Renal cortical epithelial cell (primary cell): Measurements from ENCODE around the gene MED26. TPM values are rescaled to one million over a fixed set of nuclear protein-coding genes. Genes with fewer than 3 reads are reported as not detected.

Experiments
- DNase-seq: peaks from one replicate; pipeline ENCODE4 v3.0.0-alpha.2; 2011; ENCODE audit warnings: low read depth
- total RNA-seq: library from RNA; depleted of rRNA; stranded (reverse); fragments of >200 nt; gene quantifications from 2 replicates; pipeline ENCODE4 v1.2.3, GENCODE V29; 2014

The MED26 gene
- total RNA-seq, 1 donor from 2014 or later = 6.9 TPM

- no peak for DNase-seq
Measured at GRCh38 chr19:16613841-16614240, 14.2 kb downstream of the MED26 start.

DNA sequence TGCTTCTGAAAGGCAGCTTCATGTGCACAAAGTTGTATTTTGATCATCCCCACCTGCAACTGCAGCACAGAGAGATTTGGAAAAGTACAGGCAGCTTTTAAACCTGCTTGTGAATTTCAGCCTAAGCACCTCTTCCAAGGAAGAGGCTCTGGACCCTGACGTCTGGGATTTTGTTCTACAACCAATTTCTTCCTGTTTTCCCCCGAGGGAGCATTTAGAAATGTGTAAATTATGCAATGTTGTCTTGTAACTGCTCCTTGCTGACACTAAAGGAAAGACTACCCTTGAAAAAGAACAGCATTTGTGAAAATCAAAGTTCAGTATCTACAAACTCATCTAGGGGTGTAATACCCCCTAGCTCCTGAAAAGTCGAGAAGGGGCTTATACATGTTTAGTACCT lies 15.4 kb downstream of the MED26 start:
- DNase-seq = no peak

- DNase-seq = no peak
Measured at GRCh38 chr19:16611121-16611520, 16.9 kb downstream of the MED26 start.

- no peak for DNase-seq
Measured at GRCh38 chr19:16609511-16610200, 18.3 kb downstream of the MED26 start.

DNA sequence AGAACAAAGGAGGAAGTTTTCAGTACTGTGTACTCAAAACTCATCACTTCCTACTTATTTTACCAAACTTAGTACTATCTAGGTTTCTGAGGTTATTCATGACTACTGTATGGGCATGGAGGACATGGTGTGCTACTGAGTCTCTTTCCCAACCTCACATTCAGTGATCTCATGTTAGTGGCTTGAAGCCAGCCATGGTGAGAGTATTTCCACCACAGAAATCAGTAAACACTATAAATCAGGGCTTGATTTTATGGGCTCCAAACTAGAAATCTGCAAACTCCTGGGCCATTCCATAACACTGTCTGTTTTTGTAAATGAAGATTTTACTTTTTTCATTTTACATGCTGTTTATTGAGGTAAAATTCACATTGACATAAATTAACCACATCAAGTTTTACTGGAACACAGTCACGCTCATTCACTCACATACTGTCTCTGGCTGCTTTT lies 19.7 kb downstream of the MED26 start:
- peak; percentile 82 for DNase-seq

- DNase-seq = no peak
Measured at GRCh38 chr19:16607819-16608218, 20.2 kb downstream of the MED26 start.

- no peak for DNase-seq
Measured at GRCh38 chr19:16605553-16605994, 22.4 kb downstream of the MED26 start.

- DNase-seq = no peak
Measured at GRCh38 chr19:16605115-16605514, 22.9 kb downstream of the MED26 start.

GRCh38 chr19:16604615-16605014 lies 23.4 kb downstream of the MED26 start:
- no peak for DNase-seq

- no peak for DNase-seq
Measured at GRCh38 chr19:16603090-16603489, 24.9 kb downstream of the MED26 start.

DNA sequence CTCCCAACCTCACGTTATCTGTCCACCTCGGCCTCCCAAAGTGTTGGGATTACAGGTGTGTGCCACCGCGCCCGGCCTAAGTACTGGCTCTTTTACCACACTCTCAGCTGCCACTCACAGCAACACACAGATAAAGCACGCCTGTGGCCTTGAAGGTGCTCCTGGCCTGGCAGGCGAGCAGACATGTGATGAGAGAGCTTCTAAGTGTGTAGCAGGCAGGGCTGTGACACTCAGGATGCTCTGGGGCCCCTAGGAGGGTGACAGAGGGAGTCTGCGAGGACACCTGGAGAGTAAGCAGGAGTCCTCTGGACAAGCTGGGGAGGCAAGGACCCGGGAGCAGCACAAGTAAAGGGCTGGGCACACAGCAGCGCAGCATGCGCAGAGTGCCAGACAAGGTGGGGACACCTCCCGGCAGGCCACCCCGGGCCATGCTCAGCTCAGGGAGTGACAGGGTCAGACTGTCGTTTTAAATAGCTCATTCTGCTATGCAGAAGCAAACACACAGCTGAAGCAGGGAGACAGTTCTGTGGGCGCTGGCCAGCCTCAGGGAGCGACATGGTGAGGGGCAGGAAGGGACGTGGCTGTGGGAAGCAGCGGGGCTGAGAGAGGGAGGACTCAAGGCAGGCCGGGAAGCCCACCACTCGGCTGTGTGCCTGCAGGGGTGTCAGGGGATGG lies 26.5 kb downstream of the MED26 start:
- no peak for DNase-seq

GRCh38 chr19:16600824-16601223 lies 27.2 kb downstream of the MED26 start:
- DNase-seq = no peak

- DNase-seq = no peak
Measured at GRCh38 chr19:16599655-16600346, 28.2 kb downstream of the MED26 start.

DNA sequence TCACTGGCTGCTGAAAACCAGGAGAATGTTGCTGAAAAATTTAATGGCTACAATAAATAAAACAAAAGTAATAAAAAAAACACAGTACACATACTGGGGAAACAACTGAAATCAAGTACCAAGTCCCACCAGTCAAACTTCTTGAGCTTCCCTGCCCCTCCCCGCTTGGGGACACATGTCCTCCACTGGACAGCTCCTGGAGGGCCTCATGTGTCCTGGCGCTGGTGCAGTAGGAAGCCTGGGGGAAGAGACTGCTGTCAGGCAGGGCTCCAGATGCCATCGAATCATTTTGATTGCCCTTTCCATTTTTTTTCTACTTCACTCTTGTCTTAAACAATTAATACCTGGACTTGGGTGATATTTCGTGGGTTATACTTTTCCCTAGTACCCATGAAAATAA lies 29.2 kb downstream of the MED26 start:
- no peak for DNase-seq

- no peak for DNase-seq
Measured at GRCh38 chr19:16596399-16596798, 31.6 kb downstream of the MED26 start.

DNA sequence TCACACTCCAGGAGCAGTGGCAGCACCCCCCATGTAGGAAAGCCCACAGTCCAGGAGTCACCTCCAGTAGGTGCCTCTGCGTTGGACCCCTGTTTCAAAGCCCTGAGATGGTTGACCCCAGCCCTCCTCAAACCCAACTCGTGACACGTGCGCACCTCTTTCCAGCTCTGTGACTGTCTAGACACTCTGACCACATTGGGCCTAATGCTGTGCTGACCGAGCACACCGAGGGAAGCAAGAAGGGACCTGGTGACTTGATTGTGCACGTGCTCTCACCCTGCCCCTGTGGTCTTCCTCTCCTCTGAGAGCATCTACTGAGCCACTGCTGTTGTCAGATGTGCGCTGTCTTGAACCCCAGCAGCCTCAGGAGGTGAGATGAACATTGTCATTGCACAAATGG lies 32.9 kb downstream of the MED26 start:
- DNase-seq = no peak

GRCh38 chr19:16594681-16595091 lies 33.3 kb downstream of the MED26 start:
- DNase-seq = no peak

DNA sequence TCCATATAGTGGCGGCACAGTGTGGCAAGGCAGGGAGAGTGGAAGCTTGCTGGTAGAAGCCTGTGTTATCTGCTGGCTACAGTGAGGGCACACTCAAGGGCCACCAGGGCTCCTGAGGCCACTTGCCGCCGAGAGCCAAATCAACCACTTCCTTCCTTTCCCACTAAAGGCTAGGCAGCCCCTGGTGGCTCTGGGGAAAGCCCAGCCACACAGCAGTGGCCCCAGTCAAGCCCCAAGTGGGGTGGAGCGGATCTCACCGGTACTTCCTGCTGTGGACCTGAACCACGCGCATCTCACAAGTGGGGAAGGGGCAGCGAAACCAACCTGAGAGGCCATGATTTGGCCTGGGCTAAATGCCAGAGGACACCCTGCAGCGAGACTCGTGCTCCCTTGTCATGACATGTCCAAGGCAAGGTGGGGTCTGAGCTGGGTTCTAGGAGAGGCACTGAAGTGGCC lies 33.8 kb downstream of the MED26 start:
- DNase-seq = no peak

DNA sequence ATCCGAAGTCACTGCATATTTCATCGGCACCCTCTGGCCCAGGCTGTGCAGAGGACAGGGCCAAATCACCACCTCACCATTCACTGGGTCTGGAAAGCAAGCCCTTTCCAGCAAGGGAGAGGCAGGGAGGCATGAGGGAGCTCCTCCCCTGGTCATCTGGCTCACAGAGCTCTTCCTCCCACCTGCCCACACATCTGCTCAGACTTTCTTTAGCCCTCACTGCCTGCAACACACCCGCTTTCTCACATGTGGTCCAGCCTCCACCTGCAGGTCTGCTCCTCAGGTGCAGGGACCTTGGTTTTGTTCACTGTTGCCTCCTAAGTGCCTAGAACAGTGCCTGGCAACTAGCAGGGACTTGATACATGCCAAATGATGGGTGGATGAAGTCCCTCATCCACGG lies 34.8 kb downstream of the MED26 start:
- DNase-seq = no peak

- no peak for DNase-seq
Measured at GRCh38 chr19:16591803-16592556, 36.0 kb downstream of the MED26 start.

DNA sequence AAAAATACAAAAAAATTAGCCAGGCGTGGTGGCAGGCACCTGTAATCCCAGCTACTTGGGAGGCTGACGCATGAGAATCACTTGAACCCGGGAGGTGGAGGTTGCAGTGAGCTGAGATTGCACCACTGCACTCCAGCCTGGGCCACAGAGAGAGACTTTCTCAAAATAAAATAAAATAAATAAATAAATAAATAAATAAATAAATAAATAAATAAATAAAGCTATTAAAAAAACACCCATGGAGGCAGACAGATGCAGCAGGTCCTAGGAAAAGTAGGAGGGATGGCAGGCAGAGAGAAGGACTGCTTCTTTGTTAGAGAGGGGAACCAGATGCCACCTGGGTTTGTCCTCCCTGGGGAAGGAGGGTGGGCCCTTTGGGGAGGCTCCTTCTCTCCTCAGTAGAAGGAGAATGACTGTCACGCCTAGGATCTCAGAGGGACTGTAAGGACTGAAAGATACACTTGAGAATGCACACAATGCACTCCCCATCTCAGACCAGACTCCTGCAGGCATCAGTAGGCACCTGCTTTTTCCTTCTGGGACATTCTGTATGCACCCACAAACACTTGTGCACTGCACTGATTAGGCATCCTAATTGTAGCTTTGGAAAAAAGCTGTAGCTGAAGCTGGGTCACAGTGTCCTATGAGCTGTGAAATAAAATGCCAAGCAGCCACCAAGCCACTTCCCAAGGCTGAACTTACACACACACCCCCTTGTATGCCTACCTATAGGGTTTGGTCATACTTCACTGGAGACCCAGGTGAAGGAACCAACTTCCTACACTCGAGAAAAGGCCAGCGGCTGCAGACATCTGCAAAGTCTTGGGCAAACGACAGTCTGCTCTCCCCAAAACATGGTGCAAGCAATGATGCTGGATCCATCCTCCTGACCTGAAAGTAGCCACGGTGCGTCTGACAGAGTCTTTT lies 36.9 kb downstream of the MED26 start:
- DNase-seq = no peak
